Stimulated activated naive B cell treated with anti-CD40 and anti-IgM and Interleukin-4, amounts not matched to agents 10 μg/mL and 1 μg/mL and 100 μg/mL, for 72 hours (primary cell): ENCODE measurements around the gene LYL1.

Experiments used
- ATAC-seq, 2 donors: fragments of 150-1000 bp; cut with Tn5 transposase; replicated peaks; 2 replicates each; pipeline ENCODE4 v1.10.0; 2021; ENCODE audit warnings: moderate library complexity in 1 of 2
- DNase-seq: peaks from one replicate; pipeline ENCODE4 v3.0.0; 2021
- H3K27ac Mint-ChIP-seq: one replicate; pipeline ENCODE4 v1.8.0; 2022; ENCODE audit warnings: mild to moderate bottlenecking, mixed read lengths
- H3K27me3 Mint-ChIP-seq, 2 donors: one replicate each; pipeline ENCODE4 v1.8.0; 2022; ENCODE audit warnings: mixed read lengths in 2 of 2
- H3K36me3 Mint-ChIP-seq, 2 donors: one replicate each; pipeline ENCODE4 v1.8.0; 2022; ENCODE audit warnings: mixed read lengths in 2 of 2, mild to moderate bottlenecking in 1 of 2
- H3K4me1 Mint-ChIP-seq, 2 donors: one replicate each; pipeline ENCODE4 v1.8.0; 2022; ENCODE audit warnings: mixed read lengths in 2 of 2, mild to moderate bottlenecking in 1 of 2
- H3K4me3 Mint-ChIP-seq, 2 donors: one replicate each; pipeline ENCODE4 v1.8.0; 2022; ENCODE audit warnings: mild to moderate bottlenecking in 2 of 2, mixed read lengths in 2 of 2, moderate library complexity in 1 of 2
- H3K9me3 Mint-ChIP-seq, 2 donors: one replicate each; pipeline ENCODE4 v1.8.0; 2022; ENCODE audit warnings: mixed read lengths in 2 of 2, mild to moderate bottlenecking in 1 of 2

LYL1 gene

DNA sequence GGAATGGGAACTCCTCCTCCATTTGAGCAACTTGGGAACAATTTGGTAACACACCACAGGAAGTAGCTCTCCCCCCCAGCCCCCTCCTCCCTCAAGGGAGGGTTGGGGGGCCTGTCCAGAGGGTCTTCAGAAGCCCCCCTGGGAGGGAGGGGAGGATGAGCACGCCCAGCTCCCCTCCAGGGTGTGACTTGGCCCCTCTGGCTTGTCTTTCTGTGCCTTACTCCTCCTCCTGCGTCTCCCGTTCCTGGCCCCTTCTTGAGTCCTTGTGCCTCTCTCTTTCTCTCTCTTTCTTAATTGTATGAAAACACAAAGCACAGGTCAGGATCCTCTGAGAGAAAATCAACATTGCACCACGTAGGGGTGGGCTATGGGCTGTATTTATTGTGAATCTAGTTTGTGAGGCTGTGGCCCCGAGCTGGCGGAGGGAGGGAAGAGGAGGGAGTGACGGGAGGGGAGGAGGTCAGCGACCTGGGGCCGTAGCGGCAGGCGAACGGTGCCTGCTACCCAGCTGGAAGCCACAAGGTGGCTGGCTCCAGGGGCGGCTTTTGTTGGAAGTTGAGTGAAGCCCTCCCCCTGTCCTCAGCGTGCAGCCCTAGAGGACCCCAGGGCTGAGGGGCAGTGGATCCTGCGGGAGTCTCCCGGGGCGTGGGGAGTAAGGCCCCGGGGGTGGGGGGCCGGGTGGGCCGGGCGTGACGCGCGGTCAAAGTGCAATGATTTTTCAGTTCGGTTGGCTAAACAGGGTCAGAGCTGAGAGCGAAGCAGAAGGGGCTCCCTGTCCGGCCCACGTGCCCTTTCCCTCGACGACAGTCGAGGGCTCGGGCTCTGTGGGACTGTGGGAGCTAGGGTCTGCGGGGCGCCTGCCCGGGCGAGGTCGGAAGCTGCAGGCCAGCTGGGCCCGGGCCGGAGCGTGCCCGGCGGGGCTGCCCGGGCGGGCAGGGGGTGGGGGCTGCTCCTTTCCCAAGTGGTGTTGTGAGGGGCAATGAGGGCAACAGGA lies 6.4 kb downstream of the LYL1 start:
- no peak for ATAC-seq

DNA sequence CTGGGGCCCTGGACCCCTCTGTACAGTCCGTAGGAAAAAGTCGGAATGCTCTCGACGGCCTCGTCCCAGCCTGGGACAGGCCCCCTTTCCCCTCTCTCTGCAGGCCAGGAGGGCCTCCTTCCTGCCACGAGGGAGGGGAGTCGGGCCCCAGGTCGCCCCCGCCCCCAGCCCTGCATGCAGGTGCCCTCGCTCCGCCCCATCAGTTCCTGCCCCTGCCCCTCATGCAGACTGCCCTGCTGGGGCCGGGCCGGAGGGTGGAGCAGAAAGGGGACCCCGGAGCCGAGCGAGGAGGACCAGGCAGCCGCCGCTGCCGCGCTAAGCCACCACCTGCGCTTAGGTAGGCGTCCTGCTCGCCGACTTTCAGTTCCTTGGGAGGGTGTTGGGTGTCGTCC lies 7.3 kb downstream of the LYL1 start:
- H3K9me3 Mint-ChIP-seq, result peaks cover 0 to 4% of the 10 kb centered on the region in 2 donors
- DNase-seq, result peak; percentile 45
- peak overlapping the region; percentile 80 to 87 for H3K4me3 Mint-ChIP-seq
- peaks cover 11 to 16% of the 10 kb centered on the region in 2 donors for H3K36me3 Mint-ChIP-seq
- H3K27ac Mint-ChIP-seq, result peak overlapping the region; percentile 25
- ATAC-seq, result peak; percentile 17 to 19
- peaks cover 43 to 60% of the 10 kb centered on the region in 2 donors for H3K4me1 Mint-ChIP-seq
- H3K27me3 Mint-ChIP-seq, result no peaks in the 10 kb centered on the region

More for the DNA sequence above, 6.4 kb downstream of the LYL1 start:
- Mint-ChIP-seq H3K9me3 (peaks cover 0 to 4% of the 10 kb centered on the region in 2 donors), H3K27me3 (no peaks in the 10 kb centered on the region), H3K4me1 (peaks cover 44 to 69% of the 10 kb centered on the region in 2 donors), H3K36me3 (peaks cover 13 to 20% of the 10 kb centered on the region in 2 donors), H3K4me3 (peak overlapping the region; percentile 80 to 87), H3K27ac (peak overlapping the region; percentile 90)
- peak; percentile 35 for DNase-seq

- H3K36me3 Mint-ChIP-seq, result peaks cover 6 to 11% of the 10 kb centered on the region in 2 donors
- peak overlapping the region; percentile 93 for H3K27ac Mint-ChIP-seq
- H3K4me1 Mint-ChIP-seq, result peaks cover 40 to 55% of the 10 kb centered on the region in 2 donors
- DNase-seq (peak; percentile 69), ATAC-seq (peak; percentile 43 to 52)
- peak overlapping the region; percentile 80 to 87 for H3K4me3 Mint-ChIP-seq
- H3K27me3 Mint-ChIP-seq, result no peaks in the 10 kb centered on the region
- no peaks in the 10 kb centered on the region for H3K9me3 Mint-ChIP-seq
Observed at GRCh38 chr19:13094771-13095392, 7.8 kb downstream of the LYL1 start.

- Mint-ChIP-seq H3K4me3 (peak overlapping the region; percentile 80 to 87), H3K9me3 (no peaks in the 10 kb centered on the region), H3K27ac (peak overlapping the region; percentile 93), H3K4me1 (peaks cover 36 to 47% of the 10 kb centered on the region in 2 donors), H3K27me3 (no peaks in the 10 kb centered on the region), H3K36me3 (peaks cover 3 to 6% of the 10 kb centered on the region in 2 donors)
- DNase-seq, result no peak
- ATAC-seq, result peak in 1 of 2 donors; percentile 1
Observed at GRCh38 chr19:13094106-13094504, 8.6 kb downstream of the LYL1 start.

- Mint-ChIP-seq H3K27me3 (no peaks in the 10 kb centered on the region), H3K36me3 (peaks cover 2 to 3% of the 10 kb centered on the region in 2 donors), H3K4me3 (peak overlapping the region in 1 of 2 donors; percentile 87), H3K4me1 (peaks cover 33 to 42% of the 10 kb centered on the region in 2 donors), H3K9me3 (no peaks in the 10 kb centered on the region), H3K27ac (peak overlapping the region; percentile 47)
- DNase-seq (peak; percentile 74), ATAC-seq (peak; percentile 68 to 74)
Observed at GRCh38 chr19:13093407-13094105, 9.1 kb downstream of the LYL1 start.

DNA sequence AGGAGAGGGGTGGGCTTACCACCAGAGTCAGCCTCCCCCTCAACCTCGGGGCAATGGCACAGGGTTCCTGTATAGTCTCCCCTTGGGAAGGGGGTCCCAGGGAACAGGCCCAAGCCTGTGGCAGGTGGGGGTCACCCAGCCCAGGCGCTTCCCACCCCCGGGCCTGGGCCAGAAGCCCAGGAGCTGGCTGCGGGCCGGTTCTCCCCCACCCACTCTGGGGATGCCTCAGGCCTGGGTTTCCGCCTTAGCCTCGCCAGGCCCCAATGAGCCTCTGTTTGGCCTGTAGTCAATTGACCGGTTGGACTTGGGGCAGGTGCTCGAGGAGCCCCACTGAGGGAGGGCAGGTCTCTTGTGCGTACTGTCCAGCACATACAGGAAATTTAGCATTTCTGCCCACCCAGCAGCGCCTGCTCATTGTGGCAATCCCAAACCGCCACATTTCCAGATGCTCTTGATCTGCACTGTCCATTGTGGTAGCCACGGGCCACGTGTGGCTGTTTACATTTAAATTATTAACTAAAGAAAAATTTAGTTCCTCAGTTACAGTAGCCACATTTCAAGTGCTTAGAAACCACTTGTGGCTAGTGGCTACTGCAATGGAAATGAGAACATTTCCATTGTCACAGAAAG lies 9.9 kb downstream of the LYL1 start:
- no peak for DNase-seq
- Mint-ChIP-seq H3K4me3 (no peak overlapping the region), H3K27ac (no peak overlapping the region), H3K4me1 (peaks cover 26 to 34% of the 10 kb centered on the region in 2 donors), H3K27me3 (no peaks in the 10 kb centered on the region), H3K36me3 (no peaks in the 10 kb centered on the region), H3K9me3 (no peaks in the 10 kb centered on the region)
- ATAC-seq, result no peak

DNA sequence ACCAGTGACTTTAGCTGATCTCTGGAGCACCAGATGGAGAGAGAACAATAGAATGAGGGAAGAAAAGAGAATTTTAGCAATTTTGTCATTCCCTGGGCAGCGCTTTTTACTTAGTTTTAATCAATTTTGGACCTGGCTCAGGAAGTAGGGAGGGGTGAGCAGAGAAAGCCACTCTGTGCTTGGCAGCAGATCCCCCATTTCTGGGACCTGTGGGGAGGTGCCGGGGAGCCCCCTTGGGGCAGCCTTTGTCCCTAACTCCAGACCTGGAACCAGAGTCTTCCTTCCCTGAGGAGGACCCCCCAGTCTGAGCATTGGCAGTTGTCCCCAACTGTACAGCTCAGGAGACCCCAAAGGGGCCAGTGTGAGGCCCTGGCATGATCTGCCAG lies 10.5 kb downstream of the LYL1 start:
- no peak for DNase-seq
- Mint-ChIP-seq H3K27ac (no peak overlapping the region), H3K4me3 (no peak overlapping the region), H3K9me3 (no peaks in the 10 kb centered on the region), H3K4me1 (peaks cover 24 to 31% of the 10 kb centered on the region in 2 donors), H3K36me3 (no peaks in the 10 kb centered on the region), H3K27me3 (no peaks in the 10 kb centered on the region)
- ATAC-seq, result no peak

DNA sequence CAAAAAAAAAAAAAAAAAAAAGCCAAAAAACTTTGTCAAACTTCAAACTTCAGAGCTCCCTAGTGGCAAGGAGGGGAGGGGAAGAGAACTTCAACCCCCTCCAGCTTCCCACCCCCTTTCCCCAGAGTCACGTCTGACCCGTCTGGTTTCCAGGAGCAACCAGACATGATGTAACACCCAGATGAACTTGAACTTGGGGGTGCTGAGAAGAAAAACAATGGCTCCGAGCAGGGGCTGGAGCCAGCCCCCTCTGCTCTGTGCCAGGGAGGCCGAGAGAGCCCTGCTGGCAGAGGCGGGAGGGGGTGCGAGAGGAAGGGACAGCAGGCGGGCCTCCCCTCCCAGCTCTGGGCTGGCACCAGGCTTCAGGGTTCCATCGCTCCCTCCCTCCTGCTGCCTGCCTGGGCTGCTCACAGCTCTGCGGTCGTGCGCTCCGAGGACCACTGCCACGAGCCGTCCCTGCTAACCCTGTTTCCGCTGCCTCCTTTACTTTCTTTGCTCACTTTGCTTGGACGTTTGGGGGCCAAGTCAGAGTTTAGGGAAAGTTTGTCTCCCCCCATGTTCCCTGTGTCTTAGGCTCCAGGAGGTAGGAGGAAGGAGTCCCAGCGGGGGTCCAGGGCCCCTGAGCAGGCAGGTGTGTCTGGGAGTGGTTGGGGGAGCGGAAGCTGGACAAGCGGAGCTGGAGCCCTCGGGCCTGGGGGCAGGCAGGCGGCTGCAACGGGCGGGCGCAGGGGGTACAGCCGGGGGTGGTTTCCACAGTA lies 11.1 kb downstream of the LYL1 start:
- H3K4me3 Mint-ChIP-seq, result no peak overlapping the region
- H3K27me3 Mint-ChIP-seq, result no peaks in the 10 kb centered on the region
- H3K4me1 Mint-ChIP-seq, result peaks cover 21 to 26% of the 10 kb centered on the region in 2 donors
- H3K9me3 Mint-ChIP-seq, result no peaks in the 10 kb centered on the region
- H3K36me3 Mint-ChIP-seq, result no peaks in the 10 kb centered on the region
- ATAC-seq (no peak), DNase-seq (no peak)
- no peak overlapping the region for H3K27ac Mint-ChIP-seq

DNA sequence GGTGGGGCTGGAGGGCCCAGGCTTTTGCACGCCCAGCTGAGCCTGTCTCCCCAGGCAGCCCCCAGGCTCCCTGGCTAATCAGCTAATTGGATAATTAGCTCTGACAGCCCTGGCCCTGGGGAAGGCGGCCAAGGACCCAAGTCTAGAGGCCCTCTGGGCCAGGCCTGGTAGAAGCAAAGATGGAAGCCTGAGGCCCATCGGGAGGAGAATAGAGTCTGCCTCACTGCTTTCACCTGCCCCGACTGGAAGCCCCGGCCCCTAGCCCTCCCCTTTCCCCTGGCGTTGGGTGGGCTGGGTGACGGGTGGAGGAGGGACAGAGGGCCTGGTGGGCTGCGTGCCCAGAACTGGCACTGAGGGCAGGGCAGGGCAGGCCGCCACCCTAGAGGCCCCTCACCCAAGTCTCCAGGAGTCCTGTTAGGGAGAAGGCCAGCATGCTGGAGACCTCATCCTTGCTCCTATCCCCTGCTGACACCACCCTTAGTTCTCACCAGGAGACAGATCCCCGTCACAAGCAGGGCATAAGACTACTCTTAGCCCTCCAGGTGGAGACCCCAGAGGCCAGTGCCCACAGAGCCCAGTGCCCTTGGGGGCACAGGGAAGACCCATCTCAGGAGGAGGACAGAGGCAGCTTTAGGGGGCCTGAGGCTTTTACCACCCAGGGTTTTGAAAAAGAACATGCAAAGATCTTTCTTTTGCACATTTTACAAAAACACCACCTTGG lies 12.0 kb downstream of the LYL1 start:
- no peak for DNase-seq
- Mint-ChIP-seq H3K4me1 (peaks cover 15 to 17% of the 10 kb centered on the region in 2 donors), H3K36me3 (no peaks in the 10 kb centered on the region), H3K4me3 (no peak overlapping the region), H3K9me3 (no peaks in the 10 kb centered on the region), H3K27me3 (no peaks in the 10 kb centered on the region), H3K27ac (no peak overlapping the region)
- ATAC-seq, result no peak

DNA sequence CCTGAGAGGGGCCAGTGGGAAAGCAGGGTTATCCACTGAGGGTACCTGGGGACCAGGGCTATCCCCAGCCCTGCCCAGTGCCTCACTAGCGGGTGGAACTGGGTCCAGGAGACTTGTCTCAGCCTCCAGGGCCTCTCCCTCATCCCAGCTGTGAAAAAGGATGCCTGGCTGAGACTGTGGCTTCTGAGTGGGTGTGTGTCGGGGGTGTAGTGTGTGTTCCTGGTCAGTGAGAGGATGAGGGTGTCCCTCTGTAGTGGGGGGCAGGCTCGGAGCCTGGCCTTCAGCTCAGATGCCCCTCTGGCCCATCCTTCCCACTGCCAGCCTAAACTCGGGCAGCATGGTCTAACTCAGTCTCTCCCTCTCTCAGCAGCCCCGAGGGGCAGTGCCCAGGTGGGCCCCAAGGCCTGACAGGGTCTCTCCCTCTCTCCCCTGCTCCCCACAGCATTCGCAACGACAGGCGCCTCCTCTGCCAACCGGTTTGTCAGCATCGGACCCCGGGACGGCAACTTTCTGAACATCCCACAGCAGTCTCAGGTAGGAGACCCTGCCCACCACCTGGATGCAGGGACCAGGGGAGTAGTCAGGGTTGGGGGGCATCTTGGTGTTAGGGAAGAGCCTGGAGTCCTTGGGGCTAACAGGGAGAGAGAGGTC lies 12.7 kb downstream of the LYL1 start:
- no peaks in the 10 kb centered on the region for H3K36me3 Mint-ChIP-seq
- no peaks in the 10 kb centered on the region for H3K9me3 Mint-ChIP-seq
- no peak for ATAC-seq
- H3K27ac Mint-ChIP-seq, result peak overlapping the region; percentile 42
- peaks cover 12 to 14% of the 10 kb centered on the region in 2 donors for H3K4me1 Mint-ChIP-seq
- no peak overlapping the region for H3K4me3 Mint-ChIP-seq
- DNase-seq, result no peak
- H3K27me3 Mint-ChIP-seq, result no peaks in the 10 kb centered on the region

DNA sequence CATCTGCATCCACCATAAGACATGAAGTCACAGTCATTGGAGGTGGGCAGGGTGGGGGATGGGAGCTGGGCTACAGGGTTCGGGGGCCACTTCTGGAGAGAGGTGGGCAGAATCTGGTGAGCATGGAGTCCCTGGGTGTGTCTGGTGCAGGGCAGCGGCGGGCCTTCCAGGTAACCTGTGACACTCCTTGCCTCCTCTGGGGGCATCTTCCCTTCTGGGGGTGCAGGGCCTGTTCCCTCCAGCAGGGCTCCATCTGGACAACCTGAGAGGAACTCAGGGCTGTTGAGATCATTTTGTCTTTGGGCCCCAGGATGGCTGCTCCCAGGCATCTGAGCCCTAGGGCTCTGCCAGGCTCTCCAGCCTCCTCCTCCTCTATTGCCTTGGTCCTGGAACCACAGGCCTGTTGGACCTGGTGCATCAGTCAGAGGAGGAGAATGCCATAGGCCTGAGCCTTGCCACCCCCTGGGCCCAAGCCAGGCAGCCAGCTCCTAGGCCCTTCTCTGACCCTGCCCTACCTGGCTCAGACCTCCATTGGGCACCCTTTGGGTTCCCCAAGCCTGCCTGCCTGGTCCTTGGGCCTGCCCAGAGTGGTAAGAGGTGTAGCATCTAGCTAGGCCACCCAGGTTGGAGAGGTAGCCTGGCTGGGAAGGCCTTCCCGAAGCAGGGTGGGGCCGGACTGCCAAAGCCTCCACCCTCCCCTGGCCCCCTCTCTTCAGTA lies 13.4 kb downstream of the LYL1 start:
- peak; percentile 62 to 71 for ATAC-seq
- DNase-seq, result no peak
- Mint-ChIP-seq H3K27me3 (no peaks in the 10 kb centered on the region), H3K9me3 (no peaks in the 10 kb centered on the region), H3K36me3 (no peaks in the 10 kb centered on the region), H3K27ac (no peak overlapping the region), H3K4me1 (peaks cover 7% of the 10 kb centered on the region in 2 donors), H3K4me3 (no peak overlapping the region)
